GM12878 (cell line): ENCODE measurements around the gene ENO2. TPM values are rescaled to one million over a fixed set of nuclear protein-coding genes. Genes with fewer than 3 reads are reported as not detected.

Source experiments
- CBFB ChIP-seq: IDR thresholded peaks from 2 replicates; pipeline ENCODE4 v1.6.1; 2016; ENCODE audit warnings: antibody characterized with exemption, low read depth
- CHD4 ChIP-seq: fragments of 200-600 bp; sonication (generic); IDR thresholded peaks from 2 replicates; pipeline ENCODE4 v1.6.1; 2016; ENCODE audit warnings: mild to moderate bottlenecking
- EGR1 ChIP-seq, 2 experiments: IDR thresholded peaks; 1 replicate in 1 of 2; 2 replicates in 1 of 2; pipeline ENCODE4 v1.6.1; 2011 to 2012; ENCODE audit warnings: low read depth in 2 of 2, low read length in 2 of 2, borderline replicate concordance in 1 of 2, mild to moderate bottlenecking in 1 of 2, moderate library complexity in 1 of 2
- HDAC2 ChIP-seq: fragments of 200-600 bp; sonication (generic); IDR thresholded peaks from 2 replicates; pipeline ENCODE4 v1.6.1; 2017
- IKZF2 ChIP-seq, 2 experiments: fragments of 450-650 bp; IDR thresholded peaks; 2 replicates each; pipeline ENCODE4 v1.6.1; 2017; ENCODE audit warnings: mild to moderate bottlenecking in 2 of 2, moderate library complexity in 2 of 2
- IRF3 ChIP-seq: fragments of 450-650 bp; IDR thresholded peaks from 2 replicates; pipeline ENCODE4 v1.6.1; 2014; ENCODE audit warnings: mild to moderate bottlenecking
- IRF4 ChIP-seq: IDR thresholded peaks from 2 replicates; pipeline ENCODE4 v1.6.1; 2011; ENCODE audit warnings: low read depth, low read length
- MAX ChIP-seq: IDR thresholded peaks from 2 replicates; pipeline ENCODE4 v1.6.1; 2012; ENCODE audit warnings: low read depth, low read length, improper control_type of control experiment
- MXI1 ChIP-seq: fragments of 150-350 bp; IDR thresholded peaks from 2 replicates; pipeline ENCODE4 v1.6.1; 2011; ENCODE audit warnings: low read depth, mild to moderate bottlenecking, inconsistent platforms, low read length, improper control_type of control experiment
- MYC ChIP-seq: IDR thresholded peaks from 2 replicates; pipeline ENCODE4 v1.6.1; 2011; ENCODE audit warnings: mild to moderate bottlenecking, low read length, moderate library complexity, inconsistent platforms; ENCODE audit not compliant: insufficient read depth, insufficient replicate concordance, insufficient read length, severe bottlenecking
- NFYB ChIP-seq: IDR thresholded peaks from 2 replicates; pipeline ENCODE4 v1.6.1; 2011; ENCODE audit warnings: low read depth, mild to moderate bottlenecking, low read length, improper control_type of control experiment, moderate library complexity; ENCODE audit not compliant: insufficient read depth
- PRDM15 ChIP-seq: fragments of 450-650 bp; formaldehyde crosslinking; IDR thresholded peaks from 2 replicates; pipeline ENCODE4 v1.4.0; 2020; ENCODE audit warnings: mild to moderate bottlenecking, moderate library complexity
- SKIL ChIP-seq: fragments of 450-650 bp; IDR thresholded peaks from 2 replicates; pipeline ENCODE4 v1.6.1; 2017; ENCODE audit warnings: mild to moderate bottlenecking, low read depth, inconsistent platforms; ENCODE audit not compliant: poor library complexity, severe bottlenecking
- STAT3 ChIP-seq: IDR thresholded peaks from 2 replicates; pipeline ENCODE4 v1.6.1; 2011; ENCODE audit warnings: low read depth, low read length, improper control_type of control experiment
- SUZ12 ChIP-seq: fragments of 200-600 bp; sonication (generic); IDR thresholded peaks from one replicate; pipeline ENCODE4 v1.6.1; 2018; ENCODE audit warnings: antibody characterized with exemption, mild to moderate bottlenecking; ENCODE audit not compliant: unreplicated experiment
- TBL1XR1 ChIP-seq: IDR thresholded peaks from 2 replicates; pipeline ENCODE4 v1.6.1; 2012; ENCODE audit warnings: low read depth, low read length, improper control_type of control experiment
- YY1 ChIP-seq: IDR thresholded peaks from 2 replicates; pipeline ENCODE4 v1.6.1; 2011; ENCODE audit warnings: low read depth, mild to moderate bottlenecking, low read length
- ZBED1 ChIP-seq: IDR thresholded peaks from 2 replicates; pipeline ENCODE4 v1.6.1; 2016; ENCODE audit warnings: borderline replicate concordance
- ZNF207 ChIP-seq: fragments of 450-650 bp; IDR thresholded peaks from 2 replicates; pipeline ENCODE4 v1.6.1; 2014; ENCODE audit warnings: antibody characterized with exemption, mild to moderate bottlenecking, borderline replicate concordance
- polyA plus RNA-seq, 11 experiments: library from polyadenylated mRNA; depleted of rRNA in 4 of 11; unstranded in 6 of 11; stranded (reverse) in 5 of 11; fragments of >200 nt; fragmentation: Nextera tagmentation in 4 of 11; fragmentation: Illumina TruSeq in 1 of 11; extraction: Ambion mirVana in 4 of 11; extraction: Trizol in 1 of 11; gene quantifications; 1 replicate in 1 of 11; 2 replicates in 10 of 11; pipeline versions ENCODE4 v1.2.1 to v1.2.3, GENCODE V29; 2011 to 2016; ENCODE audit warnings: inconsistent platforms in 2 of 11, missing spikeins in 2 of 11, low read depth in 1 of 11
- total RNA-seq, 4 experiments: library from RNA; depleted of rRNA in 3 of 4; stranded (reverse); fragments of >200 nt in 3 of 4; fragmentation: Illumina TruSeq in 1 of 4; extraction: Trizol in 1 of 4; gene quantifications; 2 replicates each; pipeline versions ENCODE4 v1.2.1 to v1.2.3, GENCODE V29; 2013 to 2021
- TF ChIP-seq, protein P1 (sequence below), 3 experiments: IDR thresholded peaks in 2 of 3; conservative IDR thresholded peaks in 1 of 3; 2 replicates each; pipeline ENCODE4 v1.5.1; 2011; ENCODE audit warnings: low read depth in 3 of 3, low read length in 3 of 3, mild to moderate bottlenecking in 3 of 3, control low read depth in 2 of 3, moderate library complexity in 2 of 3, inconsistent platforms in 1 of 3, mixed read lengths in 1 of 3; ENCODE audit not compliant: control insufficient read depth in 2 of 3, insufficient read depth in 1 of 3; ENCODE audit errors: extremely low read depth in 1 of 3

Gene ENO2
- total and polyA plus RNA-seq, 10 of the 15 experiments (the other 5 are each of a cell fraction or from before 2014, with no cell fraction given) = 24.8 to 196 (median 43.1) TPM

DNA sequence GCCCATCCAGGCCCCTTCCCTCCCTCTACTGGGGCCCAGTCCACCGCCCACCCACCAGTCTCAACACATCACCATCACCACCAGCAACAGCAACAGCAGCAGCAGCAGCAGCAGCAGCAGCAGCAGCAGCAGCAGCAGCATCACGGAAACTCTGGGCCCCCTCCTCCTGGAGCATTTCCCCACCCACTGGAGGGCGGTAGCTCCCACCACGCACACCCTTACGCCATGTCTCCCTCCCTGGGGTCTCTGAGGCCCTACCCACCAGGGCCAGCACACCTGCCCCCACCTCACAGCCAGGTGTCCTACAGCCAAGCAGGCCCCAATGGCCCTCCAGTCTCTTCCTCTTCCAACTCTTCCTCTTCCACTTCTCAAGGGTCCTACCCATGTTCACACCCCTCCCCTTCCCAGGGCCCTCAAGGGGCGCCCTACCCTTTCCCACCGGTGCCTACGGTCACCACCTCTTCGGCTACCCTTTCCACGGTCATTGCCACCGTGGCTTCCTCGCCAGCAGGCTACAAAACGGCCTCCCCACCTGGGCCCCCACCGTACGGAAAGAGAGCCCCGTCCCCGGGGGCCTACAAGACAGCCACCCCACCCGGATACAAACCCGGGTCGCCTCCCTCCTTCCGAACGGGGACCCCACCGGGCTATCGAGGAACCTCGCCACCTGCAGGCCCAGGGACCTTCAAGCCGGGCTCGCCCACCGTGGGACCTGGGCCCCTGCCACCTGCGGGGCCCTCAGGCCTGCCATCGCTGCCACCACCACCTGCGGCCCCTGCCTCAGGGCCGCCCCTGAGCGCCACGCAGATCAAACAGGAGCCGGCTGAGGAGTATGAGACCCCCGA lies 22.5 kb downstream of the ENO2 start (continued):
- no peak for TF ChIP-seq PRDM15 (CRISPR knock-in tag)
- TF ChIP-seq ZNF207 = 0 out of 2 replicates have a peak, but pooled peaks have one; percentile 45
- no peak for TF ChIP-seq HDAC2
- no peak for TF ChIP-seq TBL1XR1
- TF ChIP-seq NFYB = no peak
- TF ChIP-seq IRF4 = no peak
- TF ChIP-seq IKZF2 (IDR thresholded peaks at IDR 0.05) = 0 out of 4 replicates have a peak, but pooled peaks of 1 of the 2 experiments have one; percentile 18
- no peak for TF ChIP-seq MYC
- TF ChIP-seq IRF3 = no peak
- TF ChIP-seq, protein P1, sequence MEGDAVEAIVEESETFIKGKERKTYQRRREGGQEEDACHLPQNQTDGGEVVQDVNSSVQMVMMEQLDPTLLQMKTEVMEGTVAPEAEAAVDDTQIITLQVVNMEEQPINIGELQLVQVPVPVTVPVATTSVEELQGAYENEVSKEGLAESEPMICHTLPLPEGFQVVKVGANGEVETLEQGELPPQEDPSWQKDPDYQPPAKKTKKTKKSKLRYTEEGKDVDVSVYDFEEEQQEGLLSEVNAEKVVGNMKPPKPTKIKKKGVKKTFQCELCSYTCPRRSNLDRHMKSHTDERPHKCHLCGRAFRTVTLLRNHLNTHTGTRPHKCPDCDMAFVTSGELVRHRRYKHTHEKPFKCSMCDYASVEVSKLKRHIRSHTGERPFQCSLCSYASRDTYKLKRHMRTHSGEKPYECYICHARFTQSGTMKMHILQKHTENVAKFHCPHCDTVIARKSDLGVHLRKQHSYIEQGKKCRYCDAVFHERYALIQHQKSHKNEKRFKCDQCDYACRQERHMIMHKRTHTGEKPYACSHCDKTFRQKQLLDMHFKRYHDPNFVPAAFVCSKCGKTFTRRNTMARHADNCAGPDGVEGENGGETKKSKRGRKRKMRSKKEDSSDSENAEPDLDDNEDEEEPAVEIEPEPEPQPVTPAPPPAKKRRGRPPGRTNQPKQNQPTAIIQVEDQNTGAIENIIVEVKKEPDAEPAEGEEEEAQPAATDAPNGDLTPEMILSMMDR (IDR thresholded peaks at IDR 0.05 in 2 of 3, conservative IDR thresholded peaks at IDR 0.05 in 1 of 3; ENCODE audit: control insufficient read depth in 2 of 3, extremely low read depth in 1 of 3, insufficient read depth in 1 of 3, low read depth in 3 of 3, low read length in 3 of 3) = no peak
- TF ChIP-seq MXI1 = no peak
- TF ChIP-seq SKIL = no peak
- 0 out of 2 replicates have a peak, but pooled peaks have one; percentile 20 for TF ChIP-seq YY1
- no peak for TF ChIP-seq ZBED1
- TF ChIP-seq MAX = no peak
- TF ChIP-seq SUZ12 = no peak
- TF ChIP-seq CBFB = no peak
- no peak for TF ChIP-seq STAT3
- no peak for TF ChIP-seq CHD4
- TF ChIP-seq EGR1 (IDR thresholded peaks at IDR 0.05; ENCODE audit: borderline replicate concordance in 1 of 2, low read depth in 2 of 2, low read length in 2 of 2) = no peak
